ENCODE measurements around the gene OTUD5. TPM values are rescaled to one million over a fixed set of nuclear protein-coding genes. Genes with fewer than 3 reads are reported as not detected.

Gene OTUD5
- polyA plus RNA-seq, 5 donors, result 46.3 to 59.4 (median 55.7) TPM

DNA sequence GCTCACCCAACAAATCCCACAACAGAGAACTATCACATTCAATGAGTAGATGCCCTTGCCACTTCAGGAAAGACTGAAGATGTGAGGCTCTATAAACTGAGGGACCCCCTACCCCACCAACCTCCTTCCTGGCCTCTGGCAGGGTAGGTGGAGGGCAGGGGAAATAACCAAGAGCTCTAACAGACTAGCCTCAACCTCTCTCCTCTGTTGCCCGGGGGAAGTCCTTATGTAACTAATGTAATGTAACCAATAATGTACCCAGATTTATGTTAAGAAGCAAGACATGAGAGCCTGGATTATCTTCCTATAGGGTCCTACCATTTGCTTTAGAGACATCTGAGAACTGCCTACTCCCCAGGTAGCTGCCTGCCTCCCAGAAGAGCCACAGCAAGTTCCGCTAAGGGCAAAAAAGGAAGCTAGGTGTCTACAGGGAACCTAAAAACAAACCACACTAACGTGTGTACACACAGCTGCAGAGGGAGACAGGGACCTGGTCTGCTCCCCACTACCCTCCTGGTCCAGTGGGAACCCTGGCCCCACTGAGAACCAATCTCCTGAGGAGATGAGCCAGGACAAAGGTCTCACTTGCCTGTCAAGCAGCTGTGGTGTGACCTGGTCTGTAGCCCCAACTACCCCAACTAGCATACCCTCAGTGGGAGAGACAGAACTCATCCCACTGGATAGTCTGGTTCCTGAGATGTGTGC lies 17.7 kb downstream of the OTUD5 start:
- no peak for DNase-seq

DNA sequence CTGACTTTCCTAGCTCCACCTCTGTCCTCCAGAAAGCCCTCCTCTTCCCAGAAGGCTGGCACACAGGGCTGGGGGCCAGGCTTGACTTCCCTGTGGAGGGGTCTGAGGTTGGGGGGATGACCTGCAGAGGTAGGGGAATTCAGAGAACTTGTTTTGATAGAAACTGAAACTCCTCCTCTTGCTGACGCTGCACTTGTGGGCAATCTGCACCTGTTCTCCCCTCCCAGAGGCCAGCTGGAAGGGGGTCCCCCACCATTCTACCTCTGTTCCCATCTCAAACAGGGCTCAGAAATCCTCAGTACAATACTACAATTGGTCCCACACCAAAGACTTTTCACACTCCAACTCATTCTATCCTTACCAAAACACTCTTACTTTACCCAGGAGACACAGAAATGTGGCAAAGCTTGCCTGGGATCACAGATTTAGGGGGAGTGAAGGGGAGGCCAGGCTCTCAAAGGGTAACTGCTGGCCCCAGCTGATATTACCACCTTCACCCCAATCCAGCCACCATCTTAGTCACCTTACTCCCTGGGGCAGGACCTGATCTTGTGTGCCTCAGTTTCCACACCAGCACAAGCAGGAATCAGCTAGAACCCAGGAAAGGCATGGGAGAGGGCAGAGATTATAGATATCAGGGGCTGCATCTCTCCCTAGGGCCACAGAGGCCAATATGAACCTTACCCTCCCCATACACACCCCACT lies 18.5 kb downstream of the OTUD5 start:
- DNase-seq, result no peak

DNA sequence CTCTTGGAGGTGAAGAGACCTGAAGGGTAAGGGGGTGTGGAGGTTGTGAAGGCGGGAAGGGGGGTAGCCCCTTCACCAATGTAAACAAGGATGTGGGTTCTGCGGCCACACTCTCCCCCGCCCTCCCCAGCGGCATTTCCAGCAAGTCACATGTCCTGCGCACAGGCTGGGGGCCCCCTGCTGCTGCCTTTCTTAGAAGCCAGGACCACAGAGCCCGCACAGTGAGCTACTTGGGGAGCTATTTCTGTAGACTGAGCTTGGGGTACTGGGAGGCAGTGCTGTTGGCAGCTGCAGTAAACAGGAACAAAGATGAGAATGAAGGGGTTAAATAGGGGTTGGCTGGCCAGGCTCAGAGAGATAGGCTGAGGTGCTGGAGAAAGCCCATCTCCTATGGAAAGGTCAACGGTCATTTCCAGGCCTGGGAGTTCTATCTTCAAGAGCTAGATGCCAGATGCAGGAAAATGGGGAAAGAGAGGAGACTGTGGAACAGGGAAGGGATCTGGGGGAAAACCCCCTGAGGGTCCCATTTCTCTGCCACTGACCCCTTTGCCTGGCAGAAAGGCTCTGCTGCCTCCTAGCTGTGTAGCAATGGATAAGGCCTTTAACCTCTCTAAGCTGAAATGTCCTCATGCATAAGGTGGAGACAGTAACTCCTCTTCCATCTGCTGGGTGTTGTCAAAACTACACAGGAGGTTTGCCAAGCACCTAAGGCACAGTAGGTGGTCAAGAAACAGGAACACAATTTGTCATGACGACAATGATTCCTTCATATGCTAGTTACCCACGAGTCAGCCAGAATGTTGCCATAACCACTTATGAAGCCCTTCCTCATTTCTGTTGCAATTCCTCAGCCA lies 20.1 kb downstream of the OTUD5 start:
- no peak for DNase-seq

DNA sequence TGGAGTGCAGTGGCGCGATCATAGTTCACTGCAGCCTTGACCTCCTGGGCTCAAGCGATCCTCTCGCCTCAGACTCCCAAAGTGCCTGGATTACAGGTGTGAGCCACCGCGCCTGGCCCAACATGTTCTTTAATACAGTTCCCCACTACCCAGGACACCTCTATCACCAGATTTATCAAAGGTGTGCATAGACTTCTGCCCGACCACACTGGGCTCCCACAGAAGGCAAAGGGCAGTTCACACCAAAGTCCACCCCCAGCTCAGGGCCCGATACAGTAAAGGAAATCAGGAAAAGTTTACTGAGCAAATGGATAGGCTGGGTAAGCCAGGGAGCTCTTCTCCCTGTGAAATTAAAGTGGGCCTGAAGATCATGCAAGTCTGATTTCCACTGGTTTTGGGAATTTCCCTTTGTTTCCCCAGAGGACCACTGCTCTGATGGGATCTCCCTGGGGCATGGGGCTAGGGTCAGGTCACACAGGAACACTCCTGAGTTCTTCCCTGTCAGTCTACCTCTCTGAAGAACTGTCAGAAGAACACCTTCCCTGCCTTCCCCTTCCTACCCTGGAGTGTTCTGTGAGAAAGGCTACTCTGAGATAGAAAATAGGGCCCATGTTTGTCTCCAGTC lies 20.9 kb downstream of the OTUD5 start:
- DNase-seq, result no peak

DNA sequence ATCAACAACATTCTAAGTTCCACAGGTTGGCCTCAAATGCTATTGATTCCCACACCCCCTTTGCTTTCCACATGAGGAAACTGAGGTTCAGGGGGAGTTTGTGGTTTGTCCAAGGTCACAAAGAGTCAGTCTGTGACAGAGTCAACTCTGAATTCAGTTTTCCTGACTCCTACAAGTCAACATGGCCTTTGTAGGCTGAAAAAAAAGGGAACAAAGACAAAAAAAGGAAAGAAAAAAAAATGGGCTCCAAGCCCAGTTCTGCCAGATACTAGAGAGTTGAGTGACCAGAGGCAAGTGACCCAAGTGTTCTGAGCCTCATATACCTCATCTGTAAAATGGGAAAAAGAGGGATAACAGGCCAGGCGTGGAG lies 22.1 kb downstream of the OTUD5 start:
- no peak for DNase-seq

DNA sequence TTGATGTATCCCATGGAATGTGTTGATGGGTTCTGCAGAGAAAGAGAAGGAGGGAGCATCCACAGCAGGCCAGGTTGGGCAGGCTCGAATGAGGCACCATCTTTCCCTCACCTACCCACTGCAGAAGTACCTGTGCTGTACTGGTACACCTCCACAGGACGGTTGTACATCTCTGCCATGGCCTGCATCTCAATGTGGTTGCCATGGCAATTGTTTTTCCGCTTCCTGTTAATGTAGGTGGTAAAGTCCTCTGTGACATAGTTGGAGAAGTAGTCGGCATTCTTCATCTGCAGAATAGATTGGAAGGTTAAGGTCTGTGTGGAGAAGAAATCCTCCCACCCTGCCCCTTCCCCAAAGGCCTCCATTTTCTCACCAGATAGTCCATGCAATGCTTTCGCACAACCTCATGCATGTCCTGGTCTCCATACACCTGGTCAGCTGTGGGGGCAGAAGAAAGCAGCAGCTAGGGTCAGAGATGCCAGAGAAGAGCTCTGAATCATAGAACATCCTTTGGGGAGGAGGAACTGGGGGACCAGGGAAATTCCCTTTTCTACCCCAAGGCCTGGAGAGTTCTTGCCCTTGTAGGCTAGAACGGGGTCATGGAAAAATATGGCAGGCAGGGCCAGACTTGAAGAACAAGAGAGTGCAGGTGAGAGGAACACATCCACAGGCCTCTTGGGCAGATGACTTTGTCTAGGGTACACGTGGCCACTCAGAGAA lies 22.7 kb downstream of the OTUD5 start:
- DNase-seq, result no peak

DNA sequence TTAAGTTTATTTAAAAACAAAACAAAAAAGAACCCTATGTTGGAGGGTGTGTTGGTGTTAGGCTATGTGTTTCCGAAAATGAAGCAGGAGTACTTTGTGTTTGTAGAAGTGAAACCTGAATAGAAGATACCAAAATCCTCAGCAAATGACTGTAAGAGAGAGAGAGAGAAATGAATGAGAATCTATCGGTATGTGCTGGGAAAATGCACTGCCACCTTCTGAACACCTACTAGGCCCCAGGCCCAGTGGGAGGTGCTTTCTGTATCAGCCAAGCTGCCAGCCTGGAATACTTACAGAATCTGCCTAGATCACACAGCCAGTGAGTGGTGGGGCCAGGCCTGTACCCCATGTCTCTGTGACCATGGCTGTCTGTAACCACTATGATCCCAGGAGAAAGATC lies 23.6 kb downstream of the OTUD5 start:
- DNase-seq, result no peak

DNA sequence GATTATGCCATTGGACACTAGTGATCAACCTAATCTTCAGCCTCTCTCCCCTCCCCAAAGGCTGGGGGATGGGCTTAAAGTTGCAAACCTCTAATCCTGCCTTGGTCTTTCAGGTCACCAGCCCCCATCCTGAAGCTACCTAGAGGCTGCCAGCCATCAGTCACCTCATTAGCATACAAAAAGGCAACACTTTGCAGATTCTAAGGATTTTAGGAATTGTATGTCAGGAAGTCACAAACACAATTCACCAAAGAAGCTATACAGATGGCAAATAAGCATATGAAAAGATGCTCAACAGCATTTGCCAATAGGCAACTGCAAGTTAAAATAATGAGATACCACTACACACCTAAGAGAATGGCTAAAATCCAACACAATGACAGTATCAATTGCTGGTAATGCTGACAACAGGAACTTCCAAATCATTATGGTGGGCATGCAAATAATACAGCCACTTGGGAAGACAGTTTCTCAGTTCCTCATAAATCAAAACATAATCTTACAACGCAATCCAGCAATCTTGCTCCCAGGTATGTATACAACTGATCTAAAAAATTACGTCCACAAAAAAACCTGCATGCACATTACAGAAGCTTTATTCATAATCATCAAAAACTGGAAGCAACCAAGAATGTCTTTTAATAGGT lies 29.5 kb downstream of the OTUD5 start:
- no peak for DNase-seq

DNA sequence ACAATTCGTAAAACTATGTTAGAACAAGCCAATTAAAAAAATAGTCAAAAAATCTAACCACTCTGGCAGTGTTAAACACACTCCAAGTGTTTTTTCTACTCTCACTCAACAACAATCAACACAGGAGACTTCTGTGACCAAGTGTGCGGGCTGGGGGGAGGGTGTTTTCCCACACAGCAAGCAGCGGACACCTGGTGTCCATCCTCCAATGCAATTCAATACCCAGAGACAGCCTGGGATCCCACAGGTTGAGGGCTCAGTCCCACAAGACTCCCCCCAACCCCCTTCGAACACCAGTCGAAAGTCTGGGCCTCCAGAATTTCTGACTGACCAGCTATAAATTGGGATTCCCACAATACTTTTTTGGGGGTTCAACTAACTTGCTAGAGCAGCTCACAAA lies 30.3 kb downstream of the OTUD5 start:
- DNase-seq, result no peak

DNA sequence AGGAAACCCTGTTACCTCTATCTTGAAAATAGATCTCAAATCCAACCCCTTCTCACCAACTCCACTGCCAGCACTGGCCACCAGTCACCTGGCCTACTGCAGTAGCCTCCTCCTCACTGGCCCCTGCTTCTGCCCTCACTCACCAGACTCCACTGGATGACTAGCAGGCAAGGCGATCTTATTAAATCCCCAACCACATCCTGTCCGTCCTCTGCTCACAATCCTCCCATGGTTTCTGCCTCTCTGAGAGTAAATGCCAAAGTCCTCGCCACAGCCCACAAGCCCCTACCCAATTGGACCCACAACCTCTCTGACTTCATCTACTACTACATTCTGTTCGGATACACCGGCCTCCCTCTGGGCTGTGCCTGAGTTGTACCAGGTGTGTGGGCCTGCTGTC lies 33.1 kb downstream of the OTUD5 start:
- DNase-seq, result no peak

DNA sequence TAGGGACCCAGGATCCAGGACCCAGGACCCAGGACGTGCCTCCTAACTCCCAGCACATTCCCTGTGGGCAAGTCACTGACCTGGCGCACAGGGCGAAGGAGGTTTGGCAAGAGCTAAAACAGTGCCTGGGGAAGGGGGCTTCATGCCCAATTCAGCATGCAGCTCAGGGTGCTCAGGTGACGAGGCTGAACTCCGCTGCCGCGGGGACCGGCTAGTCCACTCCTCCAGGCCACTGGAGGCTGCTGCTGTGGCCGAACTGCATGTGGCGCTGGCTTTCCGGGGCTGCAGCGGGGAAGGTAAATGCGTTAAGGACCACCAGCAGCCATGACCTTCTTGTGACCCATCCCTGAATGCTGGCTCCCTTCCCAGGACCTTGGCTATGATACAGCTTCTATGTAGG lies 33.6 kb downstream of the OTUD5 start:
- DNase-seq, result no peak

DNA sequence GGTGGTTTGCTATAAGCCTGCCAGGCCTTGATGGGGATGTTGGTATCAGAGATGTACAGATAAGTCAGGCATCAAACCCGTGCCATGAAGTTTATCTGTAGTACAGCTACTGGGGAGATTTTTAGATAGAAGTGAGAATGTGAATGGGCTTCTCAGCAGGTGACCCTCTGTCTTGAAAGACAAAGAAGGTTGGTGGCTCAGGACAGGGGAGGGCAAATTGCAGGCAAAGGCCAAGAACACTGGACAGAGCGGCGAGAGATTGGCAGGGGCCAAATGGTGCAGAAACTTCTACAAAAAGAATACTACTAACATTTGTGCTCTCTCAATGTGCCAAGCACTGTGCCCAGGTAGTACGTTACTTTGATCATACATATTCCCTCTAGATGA lies 36.7 kb downstream of the OTUD5 start:
- no peak for DNase-seq

DNA sequence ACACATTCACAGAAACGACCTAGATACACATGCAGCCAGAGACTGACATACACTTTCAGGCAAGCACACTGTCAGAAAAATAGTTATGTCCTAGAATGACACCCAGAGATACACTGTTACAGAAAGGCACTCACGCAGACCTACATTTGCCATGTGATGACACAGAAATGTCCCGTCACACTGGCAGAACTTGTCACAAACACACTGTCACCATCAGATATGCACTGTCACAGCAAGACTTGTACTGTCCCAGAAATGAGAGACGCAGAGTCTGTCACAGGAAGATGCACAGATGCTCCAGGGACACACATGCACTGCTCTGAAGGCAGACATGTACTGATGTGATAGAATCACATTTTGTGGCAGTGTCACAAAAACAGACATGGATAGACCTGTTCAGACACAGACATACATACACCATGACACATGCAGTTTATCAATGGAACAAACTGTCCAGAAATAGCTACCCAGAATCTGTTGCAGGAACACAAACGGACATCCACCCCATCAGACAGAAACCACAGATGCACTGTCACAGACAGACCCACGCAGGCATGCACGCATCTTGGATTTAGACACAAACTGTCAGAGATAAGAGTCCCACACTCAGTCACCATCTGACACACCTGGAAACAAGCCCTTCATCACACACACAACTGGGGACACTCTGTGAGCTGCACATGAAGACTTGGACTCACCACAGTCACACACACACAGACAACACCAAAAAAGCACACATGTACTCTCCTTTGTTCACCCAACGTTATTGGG lies 37.3 kb downstream of the OTUD5 start:
- no peak for DNase-seq

DNA sequence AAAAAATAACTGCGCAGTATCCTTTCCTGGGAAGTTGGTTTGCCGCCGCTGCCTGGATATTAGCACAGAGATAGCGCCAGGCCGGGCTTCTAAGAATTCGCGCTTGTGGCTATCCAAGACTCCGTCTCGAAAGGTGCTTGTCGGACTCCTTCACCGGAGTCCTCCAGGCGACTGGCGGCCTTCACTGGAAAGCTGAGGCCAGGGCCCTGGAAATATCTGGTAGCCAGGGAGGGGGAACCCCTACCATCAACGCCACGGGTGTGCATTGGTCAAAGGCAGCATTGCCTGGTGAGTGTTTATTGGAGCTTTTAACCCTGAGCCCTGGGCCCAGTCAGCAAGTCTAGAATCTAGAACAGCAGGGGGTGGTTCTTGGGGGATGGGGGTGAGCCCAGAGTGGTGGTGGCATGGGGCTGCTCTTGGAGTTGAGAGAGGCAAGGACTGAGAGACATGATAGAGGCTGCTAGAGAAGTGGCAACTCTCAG lies 38.0 kb downstream of the OTUD5 start:
- no peak for DNase-seq

DNA sequence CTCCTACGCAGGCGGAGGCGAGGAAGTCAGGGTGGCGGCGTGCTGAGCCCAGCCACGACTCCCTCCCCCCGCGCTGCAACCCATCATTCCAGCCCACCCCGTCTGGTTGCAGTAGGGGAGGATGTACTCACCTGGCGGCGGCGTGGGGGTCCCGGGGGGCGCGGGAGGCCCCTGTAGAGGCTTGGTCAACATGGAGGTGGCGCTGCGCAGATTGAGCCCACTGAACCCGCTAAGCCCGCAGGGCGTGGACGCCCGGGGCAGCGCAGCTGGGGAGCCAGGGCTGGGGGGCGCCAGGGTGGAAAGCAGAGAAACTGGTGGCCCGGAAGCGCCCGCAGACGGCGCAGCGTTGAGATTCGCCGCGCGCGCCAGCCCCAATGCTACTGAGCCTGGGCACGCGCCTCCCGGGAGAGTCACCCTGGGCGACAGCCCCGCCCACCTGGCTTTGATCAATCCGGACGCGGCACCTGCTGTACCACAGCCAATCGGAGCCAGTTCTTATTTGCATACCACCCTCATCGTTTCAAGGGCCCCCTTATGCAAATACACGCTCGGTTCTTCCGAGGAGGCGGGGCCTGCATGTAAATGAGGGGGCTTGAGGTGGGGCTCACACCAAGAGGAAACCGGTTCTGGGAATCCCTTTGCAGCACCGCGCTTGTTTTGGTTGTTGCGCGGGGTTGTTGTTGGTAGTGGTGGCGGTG lies 38.6 kb downstream of the OTUD5 start, which contains the start of gene PIM2:
Gene PIM2 (minus strand): TSS at position 382 of the 698 bp plus-strand sequence. CDS start 190 bp downstream, at position 192.
- peak; percentile 75 for DNase-seq

DNA sequence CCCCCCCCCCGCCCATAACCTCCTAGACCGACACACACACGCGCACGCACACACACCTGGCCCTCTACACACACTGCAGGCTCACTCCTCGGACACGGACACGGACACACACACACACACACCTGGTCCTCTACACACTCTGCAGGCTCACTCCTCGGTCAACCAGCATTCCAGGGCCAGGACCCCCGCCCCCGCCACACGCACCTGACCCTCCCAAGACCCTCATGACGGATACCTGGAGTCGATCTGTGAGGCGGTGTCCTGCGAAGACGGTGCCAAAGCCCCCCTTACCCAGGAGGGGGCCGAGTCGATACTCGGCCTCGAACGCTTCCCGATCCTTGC lies 39.1 kb downstream of the OTUD5 start:
- no peak for DNase-seq

DNA sequence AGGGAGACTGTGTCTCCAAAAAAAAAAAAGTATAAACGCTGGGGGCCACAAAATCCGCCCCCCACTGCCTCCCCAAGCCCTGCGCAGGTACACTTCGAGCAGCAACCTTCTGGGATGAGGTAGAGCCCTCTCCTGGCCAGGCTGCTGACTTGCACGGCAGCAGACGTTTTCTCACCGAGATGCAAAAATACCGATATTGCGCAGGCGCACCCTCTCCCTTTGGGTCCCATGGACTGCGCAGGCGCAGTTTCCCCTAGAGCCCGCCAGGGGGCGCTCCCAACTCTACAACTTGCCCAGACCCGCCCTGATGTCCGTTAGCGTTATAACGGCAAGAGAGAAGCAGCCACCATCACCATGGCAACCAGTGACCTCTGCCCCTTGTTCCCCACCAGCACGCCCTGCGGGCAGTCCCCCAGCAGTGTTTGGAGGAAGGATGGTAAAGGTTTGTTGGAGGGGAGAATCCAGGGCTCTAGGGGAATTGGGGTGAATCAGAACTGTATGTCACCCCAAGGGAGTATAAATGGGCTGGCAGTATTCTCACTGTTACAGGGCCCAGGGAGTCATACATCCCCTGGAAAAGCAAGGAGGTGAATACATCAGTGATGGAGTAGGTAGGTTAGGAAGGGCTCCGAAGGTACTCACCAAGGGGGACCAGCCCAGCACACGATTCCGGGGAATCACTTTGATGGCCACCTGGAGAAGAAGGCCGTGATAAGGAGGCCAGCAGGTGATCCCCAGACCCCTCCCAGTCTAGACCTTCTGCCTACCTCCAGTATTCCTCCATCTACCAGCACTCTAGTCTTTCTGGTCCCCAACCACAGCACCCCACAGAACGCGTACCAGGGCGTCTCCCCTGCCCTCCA lies 40.0 kb downstream of the OTUD5 start:
- DNase-seq, result peak; percentile 84 to 86

Measured in right lung (tissue), 5 donors.